ENCODE results near the gene FAM184A.

DNA sequence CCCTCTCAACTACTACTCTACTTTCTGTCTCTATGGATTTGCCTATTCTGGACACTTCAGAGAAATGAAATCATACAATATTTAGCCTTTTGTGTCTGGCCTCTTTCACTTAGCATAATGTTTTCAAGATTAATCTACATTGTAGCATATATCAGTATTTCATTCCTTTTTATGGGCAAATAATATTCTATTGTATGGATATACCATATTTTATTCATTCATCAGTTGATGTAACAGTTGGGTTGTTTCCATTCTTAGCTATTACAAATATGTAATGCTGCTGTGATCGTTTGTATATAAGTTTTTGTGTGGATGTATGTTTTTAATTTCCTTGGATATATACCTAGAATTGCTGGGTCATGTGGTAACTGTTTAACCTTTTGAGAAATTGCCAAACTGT is 23.4 kb downstream of the FAM184A start:
- TF ChIP-seq, protein P1, sequence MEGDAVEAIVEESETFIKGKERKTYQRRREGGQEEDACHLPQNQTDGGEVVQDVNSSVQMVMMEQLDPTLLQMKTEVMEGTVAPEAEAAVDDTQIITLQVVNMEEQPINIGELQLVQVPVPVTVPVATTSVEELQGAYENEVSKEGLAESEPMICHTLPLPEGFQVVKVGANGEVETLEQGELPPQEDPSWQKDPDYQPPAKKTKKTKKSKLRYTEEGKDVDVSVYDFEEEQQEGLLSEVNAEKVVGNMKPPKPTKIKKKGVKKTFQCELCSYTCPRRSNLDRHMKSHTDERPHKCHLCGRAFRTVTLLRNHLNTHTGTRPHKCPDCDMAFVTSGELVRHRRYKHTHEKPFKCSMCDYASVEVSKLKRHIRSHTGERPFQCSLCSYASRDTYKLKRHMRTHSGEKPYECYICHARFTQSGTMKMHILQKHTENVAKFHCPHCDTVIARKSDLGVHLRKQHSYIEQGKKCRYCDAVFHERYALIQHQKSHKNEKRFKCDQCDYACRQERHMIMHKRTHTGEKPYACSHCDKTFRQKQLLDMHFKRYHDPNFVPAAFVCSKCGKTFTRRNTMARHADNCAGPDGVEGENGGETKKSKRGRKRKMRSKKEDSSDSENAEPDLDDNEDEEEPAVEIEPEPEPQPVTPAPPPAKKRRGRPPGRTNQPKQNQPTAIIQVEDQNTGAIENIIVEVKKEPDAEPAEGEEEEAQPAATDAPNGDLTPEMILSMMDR (IDR thresholded peaks at IDR 0.05), result no peak
- TF ChIP-seq POLR2AphosphoS5 (IDR thresholded peaks at IDR 0.05; ENCODE audit: insufficient read depth in 1 of 2, low read depth in 1 of 2), result no peak
